Posterior vena cava (tissue), 2 donors: ENCODE results near the gene ZNF555. TPM values are rescaled to one million over a fixed set of nuclear protein-coding genes. Genes with fewer than 3 reads are reported as not detected.
A peak's percentile ranks its signal among the peaks of the same experiment; 100 is the strongest.

Experiments used
- DNase-seq: peaks from one replicate; pipeline ENCODE4 v3.0.0-alpha.2; 2020; ENCODE audit warnings: low spot score
- intact Hi-C, 2 donors: fragments of 100-400 bp; cut with DNase I; formaldehyde crosslinking; loops; one replicate each; pipeline versions ENCODE4 v1.14.1 to v1.14.2; 2022 to 2023
- total RNA-seq, 2 donors: library from RNA; stranded (reverse); fragmentation: NEBNext Ultra II Directional; extraction: Animal tissue kit (Norgen Biotek cat#: 25700); gene quantifications; one replicate each; pipeline ENCODE4 v1.2.1, GENCODE V29; 2021
- donor health status: DM: yes; HTN: yes; CAD: no.
- donor health status: DM: yes; HTN: yes; CAD: no.

The ZNF555 gene
- total RNA-seq, 2 donors from 2014 or later = 5.1 to 8.0 TPM

DNA sequence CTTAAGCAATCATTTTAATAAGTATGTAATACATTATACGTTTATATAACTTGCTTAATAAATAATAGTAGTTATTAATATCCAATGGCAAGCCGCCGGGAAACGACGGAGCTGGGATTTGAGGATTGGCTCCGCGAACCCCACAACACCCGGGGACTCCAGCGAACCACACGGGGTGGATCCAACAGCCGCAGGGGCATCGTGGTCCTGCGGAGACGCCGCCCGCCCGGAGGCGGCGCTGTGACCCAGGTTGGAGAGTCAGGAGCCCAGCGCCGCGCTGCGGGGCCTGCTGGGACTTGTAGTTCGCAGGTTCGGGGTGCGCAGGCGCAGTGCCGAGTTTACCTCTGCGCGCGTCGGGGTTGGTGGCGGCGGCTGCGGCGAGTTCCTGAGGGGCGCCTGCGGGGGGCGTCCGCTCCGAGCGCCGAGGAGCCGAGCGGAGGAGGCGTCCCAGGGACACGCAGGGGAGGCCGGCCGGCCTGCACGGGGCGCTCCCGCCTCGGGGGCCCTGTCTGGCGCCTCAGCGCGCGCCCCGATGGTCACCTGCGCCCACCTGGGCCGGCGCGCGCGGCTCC lies 21.6 kb upstream of the ZNF555 start, which contains the start of gene ZNF554:
Gene ZNF554 (plus strand): TSS at position 329 of the 572 bp plus-strand sequence. CDS start 204 bp downstream, at position 533.
- peak; percentile 99 for DNase-seq
- intact Hi-C loops = loop anchor here in 1 of 2 donors (1.0 kb wide), 1 partner anchor 37 kb away; no protein-coding TSS in a partner anchor

DNA sequence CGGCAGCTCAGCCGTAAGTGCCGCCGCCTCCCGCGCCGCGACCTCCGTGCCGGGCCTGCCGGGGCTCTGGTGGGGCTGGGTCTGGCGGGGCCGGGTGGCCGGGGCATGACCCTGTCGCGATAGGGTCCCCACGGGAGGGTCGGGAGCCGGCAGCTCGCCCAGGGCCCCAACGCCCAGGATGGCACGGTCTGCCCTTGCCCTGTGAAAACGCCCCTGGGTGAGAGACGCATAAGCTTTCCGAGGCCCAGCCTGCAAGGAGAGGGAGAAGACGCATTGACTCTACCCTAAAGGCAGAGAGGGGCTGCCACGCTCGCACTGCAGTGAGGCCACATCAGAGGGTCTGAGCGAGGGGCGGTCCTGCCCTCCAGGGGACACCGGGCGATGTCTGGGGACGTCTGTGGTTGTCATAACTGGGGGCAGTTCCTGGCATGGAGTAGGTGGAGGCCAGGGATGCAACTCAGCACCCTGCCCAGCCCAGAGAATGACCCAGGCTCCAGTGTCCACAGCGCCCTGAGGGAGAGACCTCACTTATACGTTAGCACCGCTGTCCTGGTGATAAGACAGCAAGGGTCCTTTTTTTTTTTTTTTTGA lies 21.1 kb upstream of the ZNF555 start:
- intact Hi-C loops = no loop called here
- DNase-seq = no peak

DNA sequence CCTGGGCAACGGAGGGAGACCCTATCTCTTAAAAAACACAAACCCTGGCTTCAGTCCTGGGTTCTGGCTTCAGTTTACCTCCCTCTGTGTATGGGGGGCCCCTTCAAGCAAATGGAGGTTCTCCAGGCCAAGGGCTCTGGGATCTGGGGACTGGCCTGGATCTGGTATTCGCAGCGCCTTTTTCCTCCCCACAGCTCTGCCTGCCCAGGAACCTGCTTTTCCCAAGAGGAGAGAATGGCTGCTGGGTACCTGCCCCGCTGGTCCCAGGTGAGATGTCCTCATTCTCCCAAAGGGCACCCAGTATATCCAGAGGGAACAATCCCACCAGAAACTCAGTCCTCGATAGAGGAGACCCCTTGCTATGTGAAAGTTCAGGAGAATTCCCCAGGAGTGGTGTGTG lies 18.4 kb upstream of the ZNF555 start:
- intact Hi-C loops = no loop called here
- peak; percentile 36 for DNase-seq

DNA sequence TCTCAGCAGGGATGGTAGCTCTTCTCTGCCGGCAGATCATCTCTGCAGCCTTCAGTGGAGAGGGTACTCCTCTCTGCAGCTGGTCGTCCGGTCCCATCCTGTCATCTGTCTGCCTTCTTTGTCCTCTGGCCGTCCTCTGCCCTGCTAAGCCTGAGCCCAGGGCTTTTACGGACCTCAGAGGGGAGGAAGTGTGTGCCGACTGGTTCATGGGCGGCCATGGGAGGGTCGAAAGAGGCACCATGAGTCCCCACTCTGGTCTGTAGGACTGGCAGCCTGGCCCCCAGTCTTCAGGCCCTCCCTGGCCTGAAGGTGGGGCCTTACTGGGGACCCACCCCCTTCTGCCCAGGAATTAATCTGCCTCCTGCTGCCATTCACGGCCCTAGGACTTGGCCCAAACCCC lies 17.6 kb upstream of the ZNF555 start:
- DNase-seq = no peak
- intact Hi-C loops = no loop called here

DNA sequence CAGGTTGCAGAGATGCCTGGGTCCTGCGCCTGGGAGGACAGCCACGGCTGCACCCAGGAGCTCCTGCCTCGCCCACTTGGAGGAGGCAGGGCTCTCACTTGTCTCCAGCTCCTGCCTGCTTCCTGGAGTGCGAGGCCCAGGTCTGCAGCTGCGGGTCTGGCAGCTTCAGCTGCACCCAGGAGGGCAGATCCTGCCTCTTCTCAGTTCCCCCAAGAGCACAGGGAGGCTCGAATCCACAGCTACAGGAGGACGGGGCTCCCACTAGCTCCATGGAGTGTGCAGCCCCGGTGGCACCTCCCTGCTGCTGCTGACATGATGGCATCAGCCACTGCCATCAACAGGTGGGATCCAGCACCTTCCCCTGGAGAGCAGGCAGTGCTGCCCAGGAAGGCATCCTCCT lies 17.1 kb upstream of the ZNF555 start:
- peak; percentile 31 for DNase-seq
- intact Hi-C loops = no loop called here

DNA sequence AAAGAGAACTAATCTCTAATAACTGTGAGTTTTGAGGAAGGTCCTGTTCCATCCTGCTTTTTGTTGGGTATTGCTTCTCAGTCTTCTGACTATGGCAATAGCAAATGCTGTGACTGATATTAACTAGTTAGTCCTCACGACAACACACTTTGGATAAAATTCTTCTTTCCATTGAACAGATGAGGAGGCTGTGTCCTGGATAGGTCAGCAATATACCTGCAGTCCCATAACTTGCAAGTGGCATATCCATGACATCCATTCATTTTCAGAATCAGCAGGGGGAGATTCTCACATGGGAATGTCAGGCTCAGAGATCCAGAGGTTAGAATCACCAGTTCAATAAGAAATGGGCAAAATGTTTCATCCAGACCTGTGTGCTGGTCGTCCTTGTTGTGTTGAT lies 14.3 kb upstream of the ZNF555 start:
- intact Hi-C loops = no loop called here
- DNase-seq = no peak

DNA sequence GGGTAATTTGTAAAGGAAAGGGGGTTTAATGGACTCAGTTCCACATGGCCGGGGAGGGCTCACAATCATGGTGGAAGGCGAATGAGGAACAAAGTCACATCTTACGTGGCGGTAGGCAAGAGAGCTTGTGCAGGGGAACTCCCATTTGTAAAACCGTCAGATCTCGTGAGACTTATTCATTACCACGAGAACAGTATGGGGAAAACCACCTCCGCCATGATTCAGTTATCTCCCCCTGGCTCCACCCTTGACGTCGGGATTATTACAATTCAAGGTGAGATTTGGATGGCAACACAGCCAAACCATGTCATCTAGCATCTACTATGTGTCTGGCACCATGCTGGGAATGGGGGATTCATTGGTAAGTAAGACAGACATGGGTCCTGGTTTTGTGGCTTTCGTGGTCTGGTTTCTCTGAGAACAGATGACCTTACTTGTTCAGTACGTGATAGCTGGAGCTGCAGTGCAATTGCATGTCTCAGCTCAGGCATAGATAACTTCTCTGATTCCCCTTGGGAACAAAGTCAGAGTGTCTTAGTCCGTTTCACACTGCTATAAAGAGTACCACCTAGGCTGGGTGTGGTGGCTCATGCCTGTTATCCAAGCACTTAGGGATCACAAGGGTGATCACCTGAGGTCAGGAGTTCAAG lies 13.3 kb upstream of the ZNF555 start:
- DNase-seq = no peak
- intact Hi-C loops = no loop called here

DNA sequence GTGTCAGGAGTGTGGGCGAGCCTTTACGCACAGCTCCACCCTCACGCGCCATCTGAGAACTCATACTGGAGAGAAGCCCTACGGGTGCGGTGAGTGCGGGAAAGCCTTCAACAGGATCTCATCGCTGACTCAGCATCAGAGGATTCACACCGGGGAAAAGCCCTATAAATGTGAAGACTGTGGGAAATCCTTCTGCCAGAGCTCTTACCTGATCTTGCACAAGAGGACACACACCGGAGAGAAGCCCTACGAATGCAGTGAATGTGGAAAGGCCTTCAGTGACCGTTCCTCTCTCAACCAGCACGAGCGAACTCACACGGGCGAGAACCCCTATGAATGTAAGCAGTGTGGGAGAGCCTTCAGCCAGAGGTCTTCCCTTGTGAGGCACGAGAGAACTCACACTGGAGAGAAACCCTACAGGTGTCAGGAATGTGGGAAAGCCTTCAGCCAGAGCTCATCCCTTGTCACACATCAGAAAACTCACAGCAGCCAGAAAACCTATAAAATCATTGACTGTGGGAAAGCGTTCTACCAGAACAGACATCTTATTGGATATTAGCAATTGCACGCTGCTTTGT lies 6.9 kb upstream of the ZNF555 start:
- intact Hi-C loops = no loop called here
- DNase-seq = no peak

DNA sequence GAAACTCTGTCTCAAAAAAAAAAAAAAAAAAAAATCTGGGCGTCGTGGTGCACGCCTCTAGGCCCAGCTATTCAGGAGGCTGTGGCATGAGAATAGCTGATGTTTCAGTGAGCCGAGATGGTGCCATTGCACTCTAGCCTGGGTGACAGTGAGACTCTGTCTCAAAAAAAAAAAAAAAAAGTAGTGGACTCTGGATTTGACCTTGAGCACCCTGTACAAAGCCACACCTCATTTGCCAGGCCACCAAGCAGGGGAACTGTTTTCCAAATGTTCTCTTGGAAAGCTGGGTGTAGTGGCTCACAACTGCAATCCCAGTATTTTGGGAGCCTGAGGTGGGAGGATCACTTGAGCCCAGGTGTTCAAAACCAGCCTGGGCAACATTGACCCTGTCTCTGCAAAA lies 3.8 kb upstream of the ZNF555 start:
- DNase-seq = no peak
- intact Hi-C loops = no loop called here

DNA sequence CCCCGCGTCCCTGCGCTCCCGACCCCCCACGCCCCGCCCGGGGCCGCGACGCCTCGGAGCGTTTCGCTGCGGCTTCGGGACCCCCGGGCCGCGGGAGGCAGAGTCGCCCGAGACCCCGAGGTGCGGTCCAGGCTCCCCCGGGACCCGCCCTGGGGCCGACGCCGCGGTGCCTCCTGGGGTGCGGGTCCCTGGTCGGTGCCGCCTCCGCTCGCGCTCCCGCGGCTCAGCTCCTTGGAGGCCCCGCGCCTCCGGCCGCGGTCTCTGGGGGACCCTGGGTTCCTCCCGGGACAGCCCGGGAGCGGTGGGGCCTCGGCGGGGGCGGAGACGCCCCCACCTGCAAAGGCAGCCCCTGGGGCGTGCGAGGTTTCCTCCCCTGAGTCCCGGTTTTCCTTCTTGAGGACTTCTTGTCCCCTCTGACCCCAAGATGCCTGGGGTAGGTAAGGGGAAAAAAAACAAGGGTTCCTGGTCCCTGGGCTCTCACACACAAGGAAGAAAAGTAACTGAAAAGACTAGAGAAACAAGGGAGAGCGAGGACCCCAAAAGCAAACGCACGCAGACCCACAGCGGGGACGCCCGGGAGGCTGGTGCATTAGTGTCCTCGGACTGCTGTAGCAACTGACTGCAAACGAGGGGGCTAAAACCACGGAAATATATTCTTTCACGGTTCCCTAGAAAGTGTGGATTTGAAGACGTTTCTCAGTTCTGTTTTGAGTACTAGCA lies 740 bp downstream of the ZNF555 start:
- intact Hi-C loops = no loop called here
- no peak for DNase-seq

DNA sequence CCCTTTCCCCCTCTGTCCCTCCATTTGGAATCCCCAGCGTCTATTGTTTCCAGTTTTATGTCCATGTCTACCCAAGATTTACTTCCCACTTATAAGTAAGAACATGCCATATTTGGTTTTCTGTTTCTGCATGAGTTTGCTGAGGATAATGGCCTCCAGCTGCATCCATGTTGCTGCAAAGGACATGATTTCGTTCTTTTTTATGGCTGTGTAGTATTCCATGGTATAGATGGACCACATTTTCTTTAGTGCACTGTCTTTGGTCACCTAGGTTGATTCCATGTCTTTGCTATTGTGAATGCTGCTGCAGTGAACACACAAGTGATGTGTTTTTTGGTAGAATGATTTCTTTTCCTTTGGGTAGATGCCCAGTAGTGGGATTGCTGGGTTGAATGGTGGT lies 3.8 kb downstream of the ZNF555 start:
- intact Hi-C loops = no loop called here
- DNase-seq = no peak

DNA sequence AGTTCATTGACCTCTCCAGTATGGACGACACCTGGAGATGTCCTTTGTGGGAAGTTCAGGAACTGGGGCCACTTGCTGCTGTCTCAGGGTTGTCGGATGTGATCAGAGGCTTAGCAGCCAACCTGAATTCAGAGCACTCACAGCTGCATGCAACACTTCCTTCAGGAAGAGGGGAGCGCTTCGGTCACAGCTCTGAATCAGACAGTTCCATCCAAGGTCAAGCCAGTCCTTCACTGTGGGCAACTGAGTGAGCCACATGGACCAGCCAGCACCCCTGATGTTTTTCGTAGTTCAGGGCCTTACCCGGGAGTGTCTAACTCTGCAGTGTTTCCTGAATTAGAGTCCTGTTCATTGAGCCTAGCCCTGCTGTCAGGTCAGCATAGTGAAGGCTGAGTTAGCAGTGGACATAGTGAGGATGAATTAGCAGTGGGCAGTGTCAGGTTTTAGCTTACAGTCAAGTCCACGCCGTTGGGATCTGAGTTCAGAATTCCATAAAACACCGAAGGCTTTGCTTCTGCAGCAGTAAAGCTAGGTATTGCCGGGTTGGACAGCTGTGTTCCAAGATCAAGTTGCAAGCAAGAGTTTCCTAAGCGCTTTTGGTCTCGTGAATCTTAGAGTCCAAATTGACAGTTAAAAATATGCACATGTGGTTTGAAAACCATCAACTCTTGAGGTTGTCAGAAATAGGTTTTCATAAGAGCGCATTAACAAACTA lies 5.1 kb downstream of the ZNF555 start:
- intact Hi-C loops = no loop called here
- no peak for DNase-seq

DNA sequence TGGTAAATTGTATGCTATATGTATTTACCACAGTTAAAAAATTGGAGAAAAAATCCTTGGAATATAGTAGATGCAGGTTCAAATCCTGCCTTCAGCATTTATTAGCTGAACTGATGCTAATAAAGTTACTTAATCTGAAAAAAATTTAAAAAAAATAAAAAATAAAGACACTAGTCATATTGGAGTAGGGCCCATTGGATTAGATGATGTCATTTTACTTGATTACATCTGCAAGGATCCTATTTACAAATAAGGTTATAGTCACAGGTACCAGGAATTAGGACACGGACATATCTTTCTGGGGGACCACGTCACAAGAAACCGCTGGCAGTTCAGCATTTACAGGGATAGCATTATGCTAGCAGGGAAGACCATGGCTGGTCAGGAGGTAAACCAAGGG lies 6.2 kb downstream of the ZNF555 start:
- no peak for DNase-seq
- intact Hi-C loops = no loop called here

DNA sequence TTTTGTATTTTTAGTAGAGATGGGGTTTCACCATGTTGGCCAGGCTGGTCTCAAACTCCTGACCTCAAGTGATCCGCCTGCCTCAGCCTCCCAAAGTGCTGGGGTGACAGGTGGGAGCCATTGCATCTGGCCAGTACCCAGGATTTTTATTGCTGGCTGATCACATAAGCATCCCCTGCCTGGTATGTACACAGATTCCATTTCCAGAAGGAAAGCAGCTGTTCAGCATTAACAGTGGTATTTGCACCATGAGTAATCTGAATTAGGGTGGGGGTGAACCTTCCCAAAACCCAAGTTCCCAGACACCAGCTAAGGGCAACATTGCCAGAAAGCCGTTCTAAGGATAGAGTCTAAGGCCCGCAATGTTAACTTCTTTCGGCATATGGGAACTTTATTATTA lies 7.3 kb downstream of the ZNF555 start:
- intact Hi-C loops = no loop called here
- DNase-seq = no peak

DNA sequence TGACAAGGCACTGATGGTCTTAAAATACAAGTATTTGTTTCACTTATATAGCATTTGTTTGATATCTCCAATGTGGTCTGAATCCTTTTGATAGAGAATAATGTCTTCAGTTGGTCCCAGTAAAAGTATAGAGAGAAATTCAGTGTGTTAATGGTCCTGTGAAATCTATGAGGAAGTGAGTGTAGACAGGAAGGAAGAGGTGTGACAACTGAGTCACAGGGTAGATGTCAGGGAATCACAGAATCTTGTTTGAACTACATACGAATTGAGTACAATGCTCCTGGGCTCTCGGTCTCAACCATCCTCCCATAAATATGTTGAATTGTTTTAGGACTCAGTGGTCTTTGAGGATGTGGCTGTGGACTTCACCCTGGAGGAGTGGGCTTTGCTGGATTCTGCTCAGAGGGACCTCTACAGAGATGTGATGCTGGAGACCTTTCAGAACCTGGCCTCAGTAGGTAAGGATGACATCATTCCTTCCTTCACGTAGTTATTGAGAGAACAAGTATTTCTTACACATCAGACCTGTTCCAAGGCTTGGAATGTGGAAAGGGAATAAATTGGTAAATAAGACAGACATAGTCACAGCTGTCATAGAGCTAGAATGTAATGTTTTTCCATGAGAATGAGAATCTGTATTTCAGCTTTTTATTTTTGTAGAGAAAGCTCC lies 9.1 kb downstream of the ZNF555 start:
- intact Hi-C loops = loop anchor here in 1 of 2 donors (10.0 kb wide), 1 partner anchor 84 kb away; no protein-coding TSS in a partner anchor
- DNase-seq = no peak

DNA sequence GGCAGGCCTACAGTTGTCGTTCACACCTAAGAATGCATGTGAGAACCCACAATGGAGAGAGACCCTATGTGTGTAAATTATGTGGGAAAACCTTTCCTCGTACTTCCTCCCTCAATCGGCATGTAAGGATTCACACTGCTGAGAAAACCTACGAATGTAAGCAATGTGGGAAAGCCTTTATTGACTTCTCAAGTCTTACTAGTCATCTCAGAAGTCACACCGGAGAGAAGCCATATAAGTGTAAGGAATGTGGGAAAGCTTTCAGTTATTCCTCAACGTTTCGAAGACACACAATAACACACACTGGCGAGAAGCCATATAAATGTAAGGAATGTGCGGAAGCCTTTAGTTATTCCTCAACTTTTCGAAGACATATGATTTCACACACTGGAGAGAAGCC lies 11.3 kb downstream of the ZNF555 start:
- no peak for DNase-seq
- intact Hi-C loops = loop anchor here in 1 of 2 donors (10.0 kb wide), 1 partner anchor 82 kb away; no protein-coding TSS in a partner anchor

DNA sequence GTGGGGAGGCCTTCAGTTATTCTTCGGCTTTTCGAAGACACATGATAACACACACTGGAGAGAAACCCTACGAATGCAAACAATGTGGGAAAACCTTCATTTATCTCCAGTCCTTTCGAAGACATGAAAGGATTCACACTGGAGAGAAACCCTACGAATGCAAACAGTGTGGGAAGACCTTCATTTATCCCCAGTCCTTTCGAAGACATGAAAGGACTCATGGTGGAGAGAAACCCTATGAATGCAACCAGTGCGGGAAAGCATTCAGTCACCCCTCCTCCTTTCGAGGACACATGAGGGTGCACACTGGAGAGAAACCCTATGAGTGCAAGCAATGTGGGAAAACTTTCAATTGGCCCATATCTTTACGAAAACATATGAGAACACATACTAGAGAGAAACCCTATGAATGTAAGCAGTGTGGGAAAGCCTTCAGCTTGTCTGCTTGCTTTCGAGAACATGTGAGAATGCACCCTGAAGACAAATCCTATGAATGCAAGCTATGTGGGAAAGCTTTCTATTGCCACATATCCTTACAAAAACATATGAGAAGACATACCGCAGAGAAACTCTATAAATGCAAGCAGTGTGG lies 11.8 kb downstream of the ZNF555 start:
- no peak for DNase-seq

DNA sequence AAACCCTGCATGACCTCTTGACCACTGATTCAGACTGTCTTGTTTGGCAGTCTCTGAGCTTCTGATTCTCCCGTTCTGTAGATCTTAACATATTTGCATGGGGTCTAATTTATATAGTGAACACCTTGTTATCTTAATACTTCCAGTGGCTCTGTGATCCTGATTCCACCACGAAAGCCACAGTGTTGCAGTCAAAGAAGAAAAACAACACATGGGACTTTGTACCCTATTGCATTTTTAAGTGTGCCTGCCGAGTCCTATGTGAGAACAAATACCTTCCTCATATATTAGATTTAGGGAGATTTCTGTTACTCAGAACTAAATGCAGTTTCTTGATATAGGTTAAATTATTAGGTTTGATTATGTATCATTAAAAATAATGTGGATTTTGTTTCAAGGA lies 13.6 kb downstream of the ZNF555 start:
- intact Hi-C loops = loop anchor here in 1 of 2 donors (10.0 kb wide), 1 partner anchor 80 kb away; no protein-coding TSS in a partner anchor
- DNase-seq = no peak

More for the DNA sequence above, 11.8 kb downstream of the ZNF555 start:
- intact Hi-C loops = loop anchor here in 1 of 2 donors (10.0 kb wide), 1 partner anchor 82 kb away; no protein-coding TSS in a partner anchor
